Measurements from ENCODE around the gene FKBP8. TPM values are rescaled to one million over a fixed set of nuclear protein-coding genes. Genes with fewer than 3 reads are reported as not detected.

The FKBP8 gene
- total RNA-seq, 2 donors from 2014 or later, result 235 to 247 TPM

- H3K4me3 ChIP-seq, result no peak overlapping the region
- no peak for DNase-seq
- no peak overlapping the region for H3K27ac ChIP-seq
- H3K4me1 ChIP-seq, result peaks cover 15% of the 10 kb centered on the region
- intact Hi-C loops (cut with DNase I), result no loop called here
- WGBS, 2 donors, result 47 to 55% methylated on average over 2 of the region's 2 CpGs
- H3K9me3 ChIP-seq, result no peaks in the 10 kb centered on the region
- ATAC-seq, result no peak
- no peaks in the 10 kb centered on the region for H3K36me3 ChIP-seq (replicated peaks in 1 of 2; ENCODE audit: insufficient read depth in 1 of 2, low read depth in 2 of 2)
- no peaks in the 10 kb centered on the region for H3K27me3 ChIP-seq
- TF ChIP-seq POLR2A (IDR thresholded peaks at IDR 0.05) (no peak), CTCF (IDR thresholded peaks at IDR 0.05) (no peak)
These were observed 42.9 kb upstream of the FKBP8 start for GRCh38 chr19:18586306-18586705.

GRCh38 chr19:18580311-18580710 is 36.9 kb upstream of the FKBP8 start:
- intact Hi-C loops (cut with DNase I), result no loop called here
- no peak for TF ChIP-seq CTCF (IDR thresholded peaks at IDR 0.05)
- no peak for TF ChIP-seq POLR2A (IDR thresholded peaks at IDR 0.05)
- no peak overlapping the region for H3K27ac ChIP-seq

GRCh38 chr19:18577365-18577914 is 34.1 kb upstream of the FKBP8 start:
- TF ChIP-seq POLR2A (IDR thresholded peaks at IDR 0.05) (no peak), CTCF (IDR thresholded peaks at IDR 0.05) (no peak)
- H3K36me3 ChIP-seq (replicated peaks in 1 of 2; ENCODE audit: insufficient read depth in 1 of 2, low read depth in 2 of 2), result peaks cover 11 to 14% of the 10 kb centered on the region in 2 donors
- no peaks in the 10 kb centered on the region for H3K27me3 ChIP-seq
- no peaks in the 10 kb centered on the region for H3K9me3 ChIP-seq
- H3K4me3 ChIP-seq, result no peak overlapping the region
- peaks cover 14% of the 10 kb centered on the region for H3K4me1 ChIP-seq
- ATAC-seq, result no peak
- no peak overlapping the region for H3K27ac ChIP-seq
- intact Hi-C loops (cut with DNase I), result no loop called here
- 86 to 87% methylated on average over 18 to 21 of the region's 21 CpGs for WGBS, 2 donors
- no peak for DNase-seq

More at GRCh38 chr19:18580311-18580710, 36.9 kb upstream of the FKBP8 start:
- Histone ChIP-seq H3K9me3 (no peaks in the 10 kb centered on the region), H3K4me3 (no peak overlapping the region), H3K36me3 (replicated peaks in 1 of 2; ENCODE audit: insufficient read depth in 1 of 2, low read depth in 2 of 2) (peaks cover 0 to 1% of the 10 kb centered on the region in 2 donors), H3K4me1 (no peaks in the 10 kb centered on the region), H3K27me3 (no peaks in the 10 kb centered on the region)
- no peak for ATAC-seq
- 34 to 40% methylated on average over 3 to 7 of the region's 7 CpGs for WGBS, 2 donors
- DNase-seq, result no peak

- no peak overlapping the region for H3K4me3 ChIP-seq
- DNase-seq (no peak), ATAC-seq (no peak)
- WGBS, 2 donors, result 90 to 99% methylated on average over 7 to 8 of the region's 8 CpGs
- intact Hi-C loops (cut with DNase I), result no loop called here
- TF ChIP-seq POLR2A (IDR thresholded peaks at IDR 0.05), result no peak
- no peak for TF ChIP-seq CTCF (IDR thresholded peaks at IDR 0.05)
- H3K9me3 ChIP-seq, result no peaks in the 10 kb centered on the region
- H3K36me3 ChIP-seq (replicated peaks in 1 of 2; ENCODE audit: insufficient read depth in 1 of 2, low read depth in 2 of 2), result peaks cover 11 to 14% of the 10 kb centered on the region in 2 donors
- no peaks in the 10 kb centered on the region for H3K27me3 ChIP-seq
- no peak overlapping the region for H3K27ac ChIP-seq
- peaks cover 16% of the 10 kb centered on the region for H3K4me1 ChIP-seq
These were observed 33.0 kb upstream of the FKBP8 start for GRCh38 chr19:18576383-18576782.

GRCh38 chr19:18574691-18575291 is 31.4 kb upstream of the FKBP8 start:
- H3K27ac ChIP-seq, result no peak overlapping the region
- H3K36me3 ChIP-seq (replicated peaks in 1 of 2; ENCODE audit: insufficient read depth in 1 of 2, low read depth in 2 of 2), result peaks cover 11 to 14% of the 10 kb centered on the region in 2 donors
- DNase-seq (no peak), ATAC-seq (no peak)
- H3K4me1 ChIP-seq, result peaks cover 20% of the 10 kb centered on the region
- TF ChIP-seq CTCF (IDR thresholded peaks at IDR 0.05), result no peak
- no peak for TF ChIP-seq POLR2A (IDR thresholded peaks at IDR 0.05)
- intact Hi-C loops (cut with DNase I), result no loop called here
- H3K4me3 ChIP-seq, result no peak overlapping the region
- no peaks in the 10 kb centered on the region for H3K9me3 ChIP-seq
- WGBS, 2 donors, result 92 to 93% methylated on average over 3 to 15 of the region's 18 CpGs
- H3K27me3 ChIP-seq, result no peaks in the 10 kb centered on the region
